Measurements from ENCODE around the gene CA10.

CA10 gene

GRCh38 chr17:52145476-52145875, 13.0 kb downstream of the CA10 start:
- DNase-seq = no peak

GRCh38 chr17:52143542-52143941, 15.0 kb downstream of the CA10 start:
- DNase-seq = no peak

- no peak for DNase-seq
Measured at GRCh38 chr17:52140601-52141000, 17.9 kb downstream of the CA10 start.

GRCh38 chr17:52138752-52139151, 19.8 kb downstream of the CA10 start:
- no peak for DNase-seq

DNA sequence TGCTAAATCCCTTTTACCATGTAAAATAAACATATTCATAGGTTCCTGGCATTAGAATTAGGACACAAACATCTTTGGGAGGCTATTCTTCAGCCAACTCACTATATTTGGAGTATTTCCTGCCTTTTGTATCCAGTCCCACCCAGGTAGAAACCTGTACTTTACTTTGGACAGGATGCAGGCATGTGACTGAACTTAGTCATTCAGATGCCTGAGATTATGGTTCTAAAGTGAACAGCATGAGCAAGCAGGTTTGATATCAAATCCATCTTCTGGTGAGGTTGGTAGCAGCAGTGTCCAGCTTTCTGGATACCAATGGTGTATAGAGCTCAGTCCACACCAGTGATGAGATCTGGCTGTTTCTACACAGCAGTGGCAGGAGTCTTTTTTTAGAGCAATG, 20.2 kb downstream of the CA10 start:
- no peak for DNase-seq

DNA sequence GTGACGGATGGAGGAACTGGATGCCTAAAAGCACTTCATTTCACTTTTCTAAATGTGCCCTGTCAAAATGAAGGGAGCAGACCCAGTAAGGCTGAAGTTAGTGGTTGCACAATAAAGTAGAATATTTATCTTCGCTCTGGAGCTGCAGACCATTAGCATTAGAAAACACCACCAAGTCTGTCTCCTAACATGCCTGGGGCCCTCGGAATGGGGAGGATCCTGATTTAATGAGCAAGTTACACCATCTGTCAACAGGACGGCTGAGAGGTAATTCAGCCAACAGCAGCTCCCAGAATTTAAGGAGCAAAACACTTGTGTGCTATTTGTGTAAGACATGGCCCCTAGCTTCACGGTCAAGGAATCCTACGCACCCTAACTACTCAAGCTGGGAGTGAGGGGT, 22.3 kb downstream of the CA10 start:
- no peak for DNase-seq

GRCh38 chr17:52134641-52135040, 23.9 kb downstream of the CA10 start:
- no peak for DNase-seq

DNA sequence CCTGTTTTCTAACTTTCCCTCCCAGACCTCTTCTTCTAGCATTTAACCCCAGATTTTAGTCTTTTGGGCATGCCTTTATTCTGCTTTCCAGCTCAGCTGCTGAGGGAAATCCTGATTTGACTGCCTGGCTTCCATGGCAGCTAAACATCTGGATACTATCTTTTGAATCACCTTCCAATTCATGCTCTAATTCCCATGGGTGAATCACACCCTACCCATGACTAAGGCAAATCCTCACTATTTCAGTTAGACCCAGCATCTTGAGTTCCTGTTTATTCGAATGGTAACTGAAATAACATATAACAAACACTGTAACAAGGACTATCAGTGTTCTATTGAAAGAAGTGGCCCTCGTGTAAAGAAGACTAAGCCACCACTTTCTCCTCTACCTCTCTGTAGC, 29.8 kb downstream of the CA10 start:
- no peak for DNase-seq

GRCh38 chr17:52124993-52125392, 33.5 kb downstream of the CA10 start:
- no peak for DNase-seq

GRCh38 chr17:52124561-52124960, 34.0 kb downstream of the CA10 start:
- no peak for DNase-seq

DNA sequence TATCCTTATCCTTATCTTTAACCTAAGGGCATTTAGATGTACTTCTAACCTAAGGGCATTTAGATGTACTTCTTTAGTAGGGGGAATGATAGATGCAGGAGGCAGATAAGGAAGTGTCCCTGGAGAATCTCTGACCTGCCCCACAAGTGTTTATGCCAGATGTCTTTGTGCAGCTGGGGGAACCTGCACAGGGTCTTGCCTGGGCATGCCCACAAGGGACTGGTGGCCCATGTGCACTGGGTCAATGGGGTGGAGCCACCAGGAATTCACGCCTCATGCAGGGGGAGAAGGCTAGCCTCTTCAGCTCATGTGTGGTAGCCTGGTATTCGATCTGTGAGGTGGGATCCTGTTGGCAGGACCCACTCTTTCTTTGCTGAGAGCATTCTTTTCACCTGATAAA, 38.0 kb downstream of the CA10 start:
- DNase-seq = no peak

- no peak for DNase-seq
Measured at GRCh38 chr17:52110923-52111581, 47.5 kb downstream of the CA10 start.

DNA sequence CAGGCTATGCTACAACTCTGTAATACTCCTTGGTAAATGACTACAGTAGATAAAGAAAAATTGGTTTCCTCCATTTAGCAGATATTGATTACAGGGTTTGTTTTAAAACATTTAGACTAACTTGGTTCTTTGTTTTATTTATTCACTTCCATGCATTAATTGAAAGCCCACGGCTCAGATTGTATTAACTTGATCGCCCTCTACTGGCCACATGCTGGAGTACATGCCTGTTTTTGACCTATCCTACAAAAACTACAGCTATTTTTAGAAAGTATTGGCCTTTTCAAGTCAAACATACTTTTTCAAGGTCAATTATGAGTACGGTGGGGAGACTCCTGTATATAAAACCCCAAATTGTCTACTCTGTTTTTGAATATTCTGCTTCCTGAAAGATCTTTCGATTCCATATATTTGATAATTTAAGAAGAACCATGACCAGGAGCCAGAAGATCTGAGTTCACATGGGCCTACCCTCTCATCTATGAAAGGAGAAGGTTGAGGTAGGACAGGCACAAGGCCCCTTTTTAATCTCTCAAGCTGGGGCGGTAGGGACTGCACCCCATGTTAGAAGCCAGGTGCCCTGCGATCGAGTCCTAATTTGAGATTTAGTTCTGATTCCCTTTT, 51.8 kb downstream of the CA10 start:
- peak; percentile 1 for DNase-seq

DNA sequence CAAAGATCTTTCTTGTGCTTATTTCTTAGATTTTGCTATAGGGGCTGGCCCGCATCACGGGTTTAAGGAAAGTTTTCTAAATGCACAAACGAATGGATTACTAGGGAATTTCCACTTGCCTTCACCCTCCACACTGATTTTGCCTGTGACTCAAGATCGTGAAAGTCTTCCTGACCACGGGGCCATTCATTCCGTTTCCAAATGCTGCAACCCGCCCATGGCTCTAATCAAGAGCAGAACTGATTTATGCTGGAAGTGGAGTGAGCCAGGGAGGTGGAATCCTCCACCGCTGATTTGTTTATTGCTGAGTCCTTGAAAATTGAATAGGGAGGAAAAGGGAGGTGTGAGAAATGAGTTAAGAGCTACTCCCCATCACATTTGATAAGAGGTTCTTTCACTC, 52.4 kb downstream of the CA10 start:
- DNase-seq = no peak

DNA sequence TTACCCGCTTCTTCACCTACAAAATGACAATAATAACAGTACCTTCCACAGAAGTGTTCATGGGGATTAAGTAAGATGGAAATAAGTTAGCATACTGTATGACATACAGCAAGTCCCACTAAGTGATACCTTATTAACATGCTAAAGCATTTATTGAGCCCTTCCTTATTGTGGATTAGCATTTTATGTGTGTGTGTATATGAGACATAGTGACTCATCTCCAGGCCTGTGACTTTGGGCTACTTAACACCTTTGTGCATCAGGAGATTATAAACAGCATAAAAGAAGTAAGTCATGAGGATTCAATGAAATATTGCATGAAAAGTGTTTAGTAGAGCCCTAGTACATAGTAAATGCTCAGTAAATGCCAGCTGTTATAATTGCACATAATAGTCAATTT, 52.9 kb downstream of the CA10 start:
- no peak for DNase-seq

DNA sequence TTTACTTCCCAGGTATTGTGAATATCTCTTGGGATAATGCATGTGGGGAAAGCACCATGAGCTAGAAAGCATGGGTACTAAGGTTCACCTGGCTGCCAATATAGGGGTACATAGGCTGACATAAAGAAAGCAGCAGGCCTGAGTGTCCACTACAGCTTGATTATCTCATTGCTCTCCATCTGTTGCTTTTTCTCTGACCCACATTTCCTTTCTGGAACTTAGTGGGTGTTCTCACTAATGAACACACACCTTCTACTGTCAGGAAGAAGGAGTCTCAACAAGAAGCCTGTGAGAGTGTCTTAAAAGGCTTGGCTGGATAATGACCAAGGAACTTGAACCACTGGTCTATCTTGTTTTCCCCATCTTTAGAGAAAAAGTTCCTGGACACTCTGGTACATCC, 62.5 kb downstream of the CA10 start:
- no peak for DNase-seq

DNA sequence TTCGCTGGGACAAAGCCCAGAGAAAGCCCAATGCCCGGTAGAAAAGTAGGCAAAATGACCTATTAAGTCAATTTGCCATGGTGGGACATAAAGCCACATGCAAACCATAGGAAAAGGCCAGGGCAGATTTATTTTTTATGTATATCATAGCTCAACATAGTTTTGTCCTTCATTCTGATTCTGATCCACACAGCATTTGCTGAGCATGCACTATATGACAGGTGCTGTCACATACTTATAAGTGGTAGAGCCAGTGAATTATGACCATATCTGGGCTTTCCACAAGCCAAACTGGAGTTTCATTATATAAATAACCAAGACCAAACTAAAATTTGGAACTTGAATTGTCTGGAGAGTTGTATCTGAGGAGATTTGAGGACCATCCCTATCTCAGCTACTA, 74.3 kb downstream of the CA10 start:
- DNase-seq = no peak

GRCh38 chr17:52079496-52079895, 79.0 kb downstream of the CA10 start:
- DNase-seq = no peak

- no peak for DNase-seq
Measured at GRCh38 chr17:52071712-52072111, 86.8 kb downstream of the CA10 start.

- no peak for DNase-seq
Measured at GRCh38 chr17:52064791-52065211, 93.7 kb downstream of the CA10 start.

DNA sequence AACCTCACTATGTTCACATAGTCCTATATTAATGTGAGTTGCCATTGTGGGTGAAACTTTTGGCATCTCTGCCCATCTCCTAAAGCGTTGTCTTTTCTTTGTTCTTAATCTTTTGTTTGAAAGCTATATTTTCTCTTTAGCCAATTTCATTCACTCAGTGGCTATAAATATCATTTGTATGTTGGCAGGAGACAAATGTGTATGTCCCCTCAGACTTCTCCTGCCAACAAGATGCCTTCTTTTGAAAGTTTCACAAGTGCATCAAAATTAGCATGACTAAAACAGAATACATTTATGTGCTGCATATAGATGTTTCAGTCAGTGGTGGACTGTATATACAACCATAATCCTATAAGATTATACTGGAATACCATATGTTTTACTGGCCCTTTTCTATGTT, 109.0 kb downstream of the CA10 start:
- DNase-seq = no peak

DNA sequence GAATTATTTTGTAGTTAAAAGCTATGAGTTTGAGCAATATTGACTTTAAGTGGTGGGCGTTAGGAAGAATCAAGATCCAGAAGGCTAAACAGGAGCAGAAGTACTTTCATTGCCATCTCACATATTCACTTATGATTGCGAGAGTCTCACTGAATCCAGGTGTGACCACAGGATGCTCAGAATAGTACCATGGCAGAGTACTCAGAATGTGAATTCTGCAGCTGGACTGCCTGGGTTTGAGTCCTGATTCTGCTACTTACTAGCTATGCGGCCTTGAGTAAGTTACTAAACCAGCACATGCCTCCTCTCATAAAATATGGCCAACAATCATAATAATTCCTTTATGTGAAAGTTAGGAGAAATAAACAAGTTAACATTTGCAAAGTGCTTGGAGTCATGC, 109.5 kb downstream of the CA10 start:
- no peak for DNase-seq

DNA sequence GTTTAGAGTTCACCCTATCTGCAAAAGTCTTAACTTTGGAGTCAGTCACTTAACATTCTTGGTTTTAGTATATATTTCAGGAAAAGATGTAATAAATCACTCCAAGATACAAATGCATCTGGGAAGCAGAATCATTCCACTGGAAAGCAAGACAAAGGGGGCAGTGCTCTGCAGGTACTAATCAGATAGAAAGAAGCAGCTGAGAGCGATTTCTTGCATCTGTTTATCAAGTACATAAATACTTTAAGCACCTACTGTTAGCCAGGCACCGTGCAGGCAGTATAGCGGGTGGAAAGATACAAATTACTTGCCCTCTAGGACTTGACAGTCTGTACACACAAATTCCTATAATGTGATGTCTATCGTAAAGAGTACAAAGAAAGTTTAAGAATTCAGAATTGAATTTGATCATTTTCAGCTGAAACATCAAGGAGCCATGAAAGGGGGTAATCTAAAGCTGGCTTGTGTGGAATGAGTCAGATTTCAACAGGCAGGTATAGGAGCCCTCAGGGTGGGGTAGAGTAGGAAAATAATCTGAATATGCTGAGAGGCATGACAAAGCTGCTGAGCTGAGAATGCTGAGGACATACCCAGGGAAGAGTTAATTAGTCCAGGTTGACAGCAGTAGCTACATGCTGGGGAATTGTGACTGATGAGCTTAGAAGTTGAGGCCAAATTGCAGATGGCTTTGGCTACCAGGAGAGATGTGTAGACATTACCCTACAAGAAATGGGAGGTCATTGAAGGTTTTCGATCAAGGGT, 110.2 kb downstream of the CA10 start:
- no peak for DNase-seq

- DNase-seq = no peak
Measured at GRCh38 chr17:52047086-52047485, 111.4 kb downstream of the CA10 start.
